T-helper 2 cell treated with Interferon-gamma antibody and Interleukin-4, amounts not matched to agents 100 ng/mL and 5 ng/mL, for 36 hours (primary cell): ENCODE data around the gene MARS2. TPM values are rescaled to one million over a fixed set of nuclear protein-coding genes. Genes with fewer than 3 reads are reported as not detected.
"Not testable (repeated sequence)": the region's sequence is repeated elsewhere in the genome, so short reads cannot be mapped to it uniquely, and the experiment has no call there.

Experiments
- intact Hi-C: fragments of 100-400 bp; cut with micrococcal nuclease; formaldehyde crosslinking; loops from one replicate; pipeline ENCODE4 v1.15.1; 2023
- total RNA-seq: library from RNA; stranded (reverse); gene quantifications from 2 replicates; pipeline ENCODE4 v1.2.3, GENCODE V29; 2022

MARS2 gene
- total RNA-seq = 15.0 and 16.4 TPM in 2 replicates

- intact Hi-C loops = loop anchor here (1.0 to 10.0 kb wide), 7 partner anchors 190 to 1067 kb away; partner anchors contain the start of genes CCDC150, COQ10B, GTF3C3 and HSPE1
These were observed at the start of gene MARS2 for GRCh38 chr2:197705121-197705911. TSS of gene MARS2 (plus strand) at chr2:197705369. CDS start at chr2:197705406, 37 bp downstream.

- intact Hi-C loops = no loop called here
These were observed 47.6 kb upstream of the MARS2 start for GRCh38 chr2:197657562-197657961.

- intact Hi-C loops = no loop called here
These were observed 43.5 kb upstream of the MARS2 start for GRCh38 chr2:197661626-197662025.

- intact Hi-C loops = no loop called here
These were observed 38.9 kb upstream of the MARS2 start for GRCh38 chr2:197666277-197666676.

GRCh38 chr2:197668296-197668695 is 36.9 kb upstream of the MARS2 start:
- intact Hi-C loops = no loop called here

GRCh38 chr2:197669077-197669476 is 36.1 kb upstream of the MARS2 start:
- intact Hi-C loops = no loop called here

GRCh38 chr2:197672371-197672893 is 32.7 kb upstream of the MARS2 start:
- intact Hi-C loops = no loop called here

GRCh38 chr2:197673106-197673505 is 32.1 kb upstream of the MARS2 start:
- intact Hi-C loops = no loop called here

- intact Hi-C loops = no loop called here
These were observed 31.6 kb upstream of the MARS2 start for GRCh38 chr2:197673606-197674005.

- intact Hi-C loops = no loop called here
These were observed 31.1 kb upstream of the MARS2 start for GRCh38 chr2:197674060-197674459.

- intact Hi-C loops = no loop called here
These were observed 30.6 kb upstream of the MARS2 start for GRCh38 chr2:197674591-197674990.

- intact Hi-C loops = no loop called here
These were observed 29.9 kb upstream of the MARS2 start, which contains the start of gene RFTN2 for GRCh38 chr2:197675246-197675645. TSS of gene RFTN2 (minus strand) at chr2:197675587. CDS start at chr2:197675458, 129 bp downstream.

GRCh38 chr2:197675711-197676188 is 29.4 kb upstream of the MARS2 start:
- intact Hi-C loops = no loop called here

GRCh38 chr2:197677056-197677455 is 28.1 kb upstream of the MARS2 start:
- intact Hi-C loops = no loop called here

GRCh38 chr2:197677483-197677882 is 27.7 kb upstream of the MARS2 start:
- intact Hi-C loops = no loop called here

- intact Hi-C loops = not testable (repeated sequence)
These were observed 10.0 kb upstream of the MARS2 start for GRCh38 chr2:197695206-197695605.

- intact Hi-C loops = not testable (repeated sequence)
These were observed 9.2 kb upstream of the MARS2 start for GRCh38 chr2:197695971-197696370.

GRCh38 chr2:197696571-197696970 is 8.6 kb upstream of the MARS2 start:
- intact Hi-C loops = not testable (repeated sequence)

GRCh38 chr2:197699724-197700123 is 5.4 kb upstream of the MARS2 start:
- intact Hi-C loops = loop anchor here (10.0 kb wide), 1 partner anchor 495 kb away; no protein-coding TSS in a partner anchor

- intact Hi-C loops = loop anchor here (10.0 kb wide), 1 partner anchor 496 kb away; no protein-coding TSS in a partner anchor
These were observed 4.2 kb upstream of the MARS2 start for GRCh38 chr2:197700960-197701359.

GRCh38 chr2:197704434-197705120 is 592 bp upstream of the MARS2 start:
- intact Hi-C loops = loop anchor here (1.0 to 10.0 kb wide), 7 partner anchors 189 to 1066 kb away; partner anchors contain the start of genes CCDC150, COQ10B, GTF3C3 and HSPE1
